Endothelial cell (in vitro differentiated cells): ENCODE results near the gene ZMYM2. TPM values are rescaled to one million over a fixed set of nuclear protein-coding genes. Genes with fewer than 3 reads are reported as not detected.
"Not testable (repeated sequence)": the region's sequence is repeated elsewhere in the genome, so short reads cannot be mapped to it uniquely, and the experiment has no call there.

Experiments
- DNase-seq: peaks from one replicate; pipeline ENCODE4 v3.0.0; 2021; ENCODE audit warnings: low spot score
- H3K27ac Mint-ChIP-seq: one replicate; pipeline ENCODE4 v1.8.0; 2021; ENCODE audit warnings: mixed read lengths, inconsistent platforms; ENCODE audit not compliant: unreplicated experiment
- H3K27me3 Mint-ChIP-seq: one replicate; pipeline ENCODE4 v1.8.0; 2021; ENCODE audit warnings: mild to moderate bottlenecking, moderate library complexity, mixed read lengths, inconsistent platforms; ENCODE audit not compliant: unreplicated experiment
- H3K36me3 Mint-ChIP-seq: one replicate; pipeline ENCODE4 v1.8.0; 2021; ENCODE audit warnings: mild to moderate bottlenecking, low read depth, mixed read lengths, inconsistent platforms; ENCODE audit not compliant: unreplicated experiment
- H3K4me1 Mint-ChIP-seq: one replicate; pipeline ENCODE4 v1.8.0; 2021; ENCODE audit warnings: mild to moderate bottlenecking, mixed read lengths, inconsistent platforms; ENCODE audit not compliant: unreplicated experiment
- H3K4me3 Mint-ChIP-seq: one replicate; pipeline ENCODE4 v1.8.0; 2021; ENCODE audit warnings: mild to moderate bottlenecking, mixed read lengths, inconsistent platforms; ENCODE audit not compliant: unreplicated experiment
- H3K9me3 Mint-ChIP-seq: one replicate; pipeline ENCODE4 v1.8.0; 2021; ENCODE audit warnings: mixed read lengths, inconsistent platforms; ENCODE audit not compliant: unreplicated experiment
- total RNA-seq: library from RNA; stranded (reverse); fragmentation: NEBNext Ultra II Directional; extraction: Animal tissue kit (Norgen Biotek cat#: 25700); gene quantifications from one replicate; pipeline ENCODE4 v1.2.1, GENCODE V29; 2021; ENCODE audit not compliant: unreplicated experiment
- TF ChIP-seq, protein P1 (sequence below): fragments of 200-600 bp; sonication (generic); IDR thresholded peaks from one replicate; pipeline ENCODE4 v1.5.0; 2021; ENCODE audit warnings: antibody characterized with exemption; ENCODE audit not compliant: unreplicated experiment

ZMYM2 gene
- total RNA-seq, 1 donor from 2014 or later, result 124 TPM

DNA sequence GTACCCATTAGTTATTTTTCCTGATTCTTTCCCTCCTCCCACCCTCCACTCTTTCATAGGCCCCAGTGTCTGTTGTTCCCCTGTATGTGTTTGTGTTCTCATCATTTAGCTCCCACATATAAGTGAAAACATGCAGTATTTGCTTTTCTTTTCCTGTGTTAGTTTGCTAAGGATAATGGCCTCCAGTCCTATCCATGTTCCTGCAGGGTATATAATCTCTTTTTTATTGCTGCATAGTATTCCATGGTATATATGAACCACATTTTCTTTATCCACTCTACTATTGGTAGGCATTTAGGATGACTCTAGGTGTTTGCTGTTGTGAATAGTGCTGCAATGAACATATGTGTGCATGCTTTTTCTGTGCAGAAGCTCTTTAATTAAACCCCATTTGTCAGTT is 79.4 kb downstream of the ZMYM2 start:
- Mint-ChIP-seq H3K27ac (no peak overlapping the region), H3K36me3 (peaks cover 49% of the 10 kb centered on the region), H3K4me1 (no peaks in the 10 kb centered on the region), H3K4me3 (no peak overlapping the region), H3K27me3 (peaks cover 4% of the 10 kb centered on the region), H3K9me3 (no peaks in the 10 kb centered on the region)
- no peak for DNase-seq
- TF ChIP-seq, protein P1, sequence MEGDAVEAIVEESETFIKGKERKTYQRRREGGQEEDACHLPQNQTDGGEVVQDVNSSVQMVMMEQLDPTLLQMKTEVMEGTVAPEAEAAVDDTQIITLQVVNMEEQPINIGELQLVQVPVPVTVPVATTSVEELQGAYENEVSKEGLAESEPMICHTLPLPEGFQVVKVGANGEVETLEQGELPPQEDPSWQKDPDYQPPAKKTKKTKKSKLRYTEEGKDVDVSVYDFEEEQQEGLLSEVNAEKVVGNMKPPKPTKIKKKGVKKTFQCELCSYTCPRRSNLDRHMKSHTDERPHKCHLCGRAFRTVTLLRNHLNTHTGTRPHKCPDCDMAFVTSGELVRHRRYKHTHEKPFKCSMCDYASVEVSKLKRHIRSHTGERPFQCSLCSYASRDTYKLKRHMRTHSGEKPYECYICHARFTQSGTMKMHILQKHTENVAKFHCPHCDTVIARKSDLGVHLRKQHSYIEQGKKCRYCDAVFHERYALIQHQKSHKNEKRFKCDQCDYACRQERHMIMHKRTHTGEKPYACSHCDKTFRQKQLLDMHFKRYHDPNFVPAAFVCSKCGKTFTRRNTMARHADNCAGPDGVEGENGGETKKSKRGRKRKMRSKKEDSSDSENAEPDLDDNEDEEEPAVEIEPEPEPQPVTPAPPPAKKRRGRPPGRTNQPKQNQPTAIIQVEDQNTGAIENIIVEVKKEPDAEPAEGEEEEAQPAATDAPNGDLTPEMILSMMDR, result no peak

- not testable (repeated sequence) for H3K9me3 Mint-ChIP-seq, DNase-seq, H3K4me1 Mint-ChIP-seq, H3K27ac Mint-ChIP-seq, H3K27me3 Mint-ChIP-seq, H3K4me3 Mint-ChIP-seq
- peaks cover 50% of the 10 kb centered on the region for H3K36me3 Mint-ChIP-seq
Observed at GRCh38 chr13:20042603-20043002, 84.1 kb downstream of the ZMYM2 start.

- Mint-ChIP-seq H3K36me3 (peaks cover 43% of the 10 kb centered on the region), H3K27me3 (peaks cover 6% of the 10 kb centered on the region), H3K4me3 (peak overlapping the region; percentile 51), H3K4me1 (no peaks in the 10 kb centered on the region), H3K27ac (no peak overlapping the region), H3K9me3 (no peaks in the 10 kb centered on the region)
- DNase-seq, result no peak
- TF ChIP-seq, protein P1, result no peak
Observed at GRCh38 chr13:20043207-20043925, 84.8 kb downstream of the ZMYM2 start.

DNA sequence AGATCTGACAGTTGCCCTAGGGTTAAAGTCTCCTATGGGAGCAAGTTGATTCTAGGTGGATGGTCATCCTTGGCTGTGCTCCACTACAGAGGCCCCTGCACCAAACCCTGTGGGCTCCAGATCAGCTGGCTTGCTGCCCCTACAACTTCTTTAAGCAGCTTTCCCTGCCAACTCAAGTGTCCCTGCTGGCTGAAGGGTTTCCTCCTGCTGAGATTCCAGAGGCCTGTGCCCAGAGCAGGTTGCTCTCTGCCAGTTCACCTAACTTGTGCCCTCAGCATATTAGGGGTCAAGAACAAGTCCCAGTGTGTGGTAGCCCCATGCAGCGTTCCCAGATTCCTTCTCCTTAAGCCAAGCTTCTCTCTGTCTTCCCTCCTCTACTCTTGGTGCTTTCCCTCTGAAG is 85.6 kb downstream of the ZMYM2 start:
- Mint-ChIP-seq H3K36me3 (peaks cover 35% of the 10 kb centered on the region), H3K27ac (peak overlapping the region; percentile 73), H3K4me3 (peak overlapping the region; percentile 38), H3K4me1 (peaks cover under 1% of the 10 kb centered on the region), H3K27me3 (peaks cover 6% of the 10 kb centered on the region), H3K9me3 (no peaks in the 10 kb centered on the region)
- no peak for DNase-seq
- TF ChIP-seq, protein P1, result no peak

DNA sequence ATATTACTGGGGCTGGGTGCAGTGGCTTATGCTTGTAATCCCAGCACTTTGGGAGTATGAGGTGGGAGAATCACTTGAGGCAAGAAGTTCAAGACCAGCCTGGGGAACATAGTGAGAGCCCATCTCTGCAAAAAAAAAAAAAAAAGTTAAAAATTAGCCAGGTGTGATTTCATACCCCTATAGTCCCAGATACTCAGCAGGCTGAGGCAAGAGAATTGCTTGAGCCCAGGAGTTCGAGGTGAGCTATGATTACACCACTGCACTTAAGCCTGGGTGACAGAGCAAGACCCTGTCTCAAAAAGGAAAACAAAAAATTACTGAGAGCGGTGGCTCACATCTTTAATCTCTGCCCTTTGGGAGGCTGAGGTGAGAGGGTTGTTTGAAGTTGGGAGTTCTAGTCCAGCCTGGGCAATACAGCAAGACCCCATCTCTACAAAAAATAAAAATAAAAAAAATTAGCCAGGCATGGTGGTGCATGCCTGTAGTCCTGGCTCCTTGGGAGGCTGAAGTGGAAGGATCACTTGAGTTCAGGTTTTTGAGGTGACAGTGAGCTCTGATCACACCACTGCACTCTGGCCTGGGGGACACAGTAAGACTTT is 87.5 kb downstream of the ZMYM2 start:
- H3K36me3 Mint-ChIP-seq, result peaks cover 21% of the 10 kb centered on the region
- H3K27me3 Mint-ChIP-seq, result peaks cover 2% of the 10 kb centered on the region
- no peak overlapping the region for H3K4me3 Mint-ChIP-seq
- TF ChIP-seq, protein P1, result no peak
- no peaks in the 10 kb centered on the region for H3K9me3 Mint-ChIP-seq
- peaks cover 6% of the 10 kb centered on the region for H3K4me1 Mint-ChIP-seq
- DNase-seq, result no peak
- no peak overlapping the region for H3K27ac Mint-ChIP-seq
